Activated T-cell treated with anti-CD3 and anti-CD28 coated beads, Interleukin-2, amount 50 U/mL, for 48 hours (primary cell): ENCODE measurements around the gene GRAP2.
"Not testable (repeated sequence)": the region's sequence is repeated elsewhere in the genome, so short reads cannot be mapped to it uniquely, and the experiment has no call there.

Source experiments
- DNase-seq, 2 experiments: peaks; one replicate each; pipeline ENCODE4 v3.0.0-alpha.2; 2020

The GRAP2 gene

GRCh38 chr22:39947220-39948216 lies 46.6 kb downstream of the GRAP2 start:
- DNase-seq: no peak

GRCh38 chr22:39949964-39950737 lies 49.3 kb downstream of the GRAP2 start:
- DNase-seq: no peak

- not testable (repeated sequence) for DNase-seq
Observed at GRCh38 chr22:39951603-39952293, 50.9 kb downstream of the GRAP2 start.

GRCh38 chr22:39952347-39952746 lies 51.5 kb downstream of the GRAP2 start:
- DNase-seq: no peak

DNA sequence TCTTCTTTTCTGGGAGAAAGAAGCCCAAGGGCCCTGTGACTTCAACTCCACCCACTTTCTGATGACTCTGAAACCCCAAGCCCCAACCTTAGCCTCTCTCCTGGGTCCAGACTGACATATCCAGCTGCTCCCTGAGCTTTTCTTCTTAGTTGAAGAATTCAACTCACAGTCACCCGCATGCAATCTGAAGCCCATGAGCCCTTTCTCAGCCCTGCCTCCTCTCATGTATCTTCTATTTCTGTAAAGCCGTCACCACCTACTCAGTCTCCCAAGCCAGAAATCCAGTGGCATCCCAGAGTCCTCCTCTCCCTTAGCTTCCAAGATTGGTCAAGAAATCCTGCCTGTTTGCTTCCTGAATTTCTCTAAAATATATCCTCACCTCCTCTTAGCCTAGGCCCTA lies 52.2 kb downstream of the GRAP2 start:
- DNase-seq: no peak

DNA sequence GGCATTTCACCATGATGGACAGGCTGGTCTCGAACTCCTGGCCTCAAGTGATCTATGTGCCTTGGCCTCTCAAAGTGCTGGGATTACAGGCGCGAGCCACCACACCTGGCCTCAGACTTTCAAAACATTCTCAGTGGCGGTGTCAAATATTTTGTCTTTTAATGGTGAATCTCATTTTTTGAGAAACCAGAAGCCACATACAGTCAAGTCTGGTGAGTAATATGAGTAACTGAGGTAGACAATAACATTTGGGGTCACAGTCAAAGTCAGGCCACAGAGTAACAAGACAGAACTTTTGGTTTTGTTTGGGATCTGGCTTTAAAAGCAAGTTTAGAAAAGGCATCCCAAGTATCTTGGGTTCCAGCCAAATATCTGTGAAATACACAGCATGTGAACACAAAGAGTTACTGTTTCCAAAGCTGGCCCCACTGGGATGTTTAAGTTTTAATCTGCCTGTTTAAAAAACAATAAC lies 53.7 kb downstream of the GRAP2 start:
- DNase-seq: no peak

- no peak for DNase-seq
Observed at GRCh38 chr22:39955675-39956074, 54.8 kb downstream of the GRAP2 start.

DNA sequence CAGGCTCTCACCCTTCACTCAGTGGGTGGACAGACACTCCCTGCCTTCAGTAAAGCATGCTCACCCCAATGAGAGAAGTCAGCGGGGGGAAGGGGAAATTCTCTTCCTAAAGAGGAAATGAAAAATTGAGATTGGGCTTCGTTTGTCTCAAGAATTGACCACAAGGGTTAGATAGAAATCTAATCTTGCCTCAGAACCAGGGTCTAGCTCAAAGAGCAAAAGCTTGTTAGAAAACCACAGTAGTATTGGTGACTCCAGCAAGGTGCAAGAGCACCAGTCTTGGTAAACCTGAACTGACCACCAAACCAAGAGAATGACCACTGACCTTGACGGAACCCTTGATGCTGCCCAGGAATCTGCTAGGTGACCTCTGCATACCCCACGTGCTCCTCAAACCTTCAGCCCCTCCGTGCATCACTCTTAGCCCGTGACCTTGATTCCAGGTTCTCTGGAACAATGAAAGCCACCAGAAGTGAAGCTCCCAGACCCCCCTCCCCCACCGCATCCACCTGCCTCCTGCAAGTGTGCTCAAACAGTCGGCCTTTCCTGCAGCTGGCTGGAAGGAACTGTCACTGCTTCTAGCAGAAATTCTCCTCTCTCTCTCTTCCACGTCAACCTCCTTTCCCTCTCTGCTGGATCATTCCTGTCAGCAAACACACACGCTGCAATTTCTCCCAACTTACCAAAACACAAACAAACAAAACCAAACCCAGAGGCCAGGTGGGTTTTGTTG lies 56.2 kb downstream of the GRAP2 start:
- no peak for DNase-seq

- no peak for DNase-seq
Observed at GRCh38 chr22:39958009-39958711, 57.3 kb downstream of the GRAP2 start.

- no peak for DNase-seq
Observed at GRCh38 chr22:39958949-39959639, 58.2 kb downstream of the GRAP2 start.

DNA sequence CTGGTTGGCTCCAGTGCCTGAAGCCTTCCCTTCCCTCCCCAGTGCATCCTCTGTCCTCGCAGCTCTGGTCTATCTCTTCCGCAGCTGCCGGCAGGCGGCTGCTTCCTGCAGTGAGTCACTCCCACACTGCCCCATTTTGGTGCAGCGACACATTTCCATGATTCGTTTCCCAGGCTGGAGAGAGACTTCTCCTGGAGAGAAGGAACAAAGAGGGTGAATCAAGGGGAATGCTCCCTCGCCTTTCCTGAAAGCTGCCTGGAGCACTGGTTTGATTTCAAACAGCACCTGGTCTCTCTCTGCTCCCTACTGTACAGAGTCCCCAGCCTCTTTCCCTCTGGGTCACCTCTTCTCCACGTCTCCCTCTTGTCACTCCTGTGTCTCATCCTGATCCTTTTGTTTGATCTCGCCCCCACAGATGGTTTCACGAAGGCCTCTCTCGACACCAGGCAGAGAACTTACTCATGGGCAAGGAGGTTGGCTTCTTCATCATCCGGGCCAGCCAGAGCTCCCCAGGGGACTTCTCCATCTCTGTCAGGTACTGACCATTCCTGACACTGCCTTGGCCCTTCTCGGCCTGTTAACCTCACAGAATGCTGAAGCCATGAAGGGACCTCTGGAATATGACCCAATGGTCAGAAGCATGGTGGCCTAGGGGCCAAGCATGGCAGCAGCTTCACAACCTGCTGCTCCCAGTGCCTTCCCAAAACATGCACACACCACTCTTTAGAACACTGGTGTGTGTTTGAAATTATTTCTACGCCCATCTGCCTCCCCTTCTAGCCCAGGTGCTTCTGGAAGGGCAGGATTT lies 59.0 kb downstream of the GRAP2 start, which contains the start of gene TMA7B:
TSS of gene TMA7B (plus strand) at position 758 of the 808 bp plus-strand sequence. CDS start 3,978 bp downstream, outside the sequence.
- DNase-seq: peak; percentile 59 to 60

DNA sequence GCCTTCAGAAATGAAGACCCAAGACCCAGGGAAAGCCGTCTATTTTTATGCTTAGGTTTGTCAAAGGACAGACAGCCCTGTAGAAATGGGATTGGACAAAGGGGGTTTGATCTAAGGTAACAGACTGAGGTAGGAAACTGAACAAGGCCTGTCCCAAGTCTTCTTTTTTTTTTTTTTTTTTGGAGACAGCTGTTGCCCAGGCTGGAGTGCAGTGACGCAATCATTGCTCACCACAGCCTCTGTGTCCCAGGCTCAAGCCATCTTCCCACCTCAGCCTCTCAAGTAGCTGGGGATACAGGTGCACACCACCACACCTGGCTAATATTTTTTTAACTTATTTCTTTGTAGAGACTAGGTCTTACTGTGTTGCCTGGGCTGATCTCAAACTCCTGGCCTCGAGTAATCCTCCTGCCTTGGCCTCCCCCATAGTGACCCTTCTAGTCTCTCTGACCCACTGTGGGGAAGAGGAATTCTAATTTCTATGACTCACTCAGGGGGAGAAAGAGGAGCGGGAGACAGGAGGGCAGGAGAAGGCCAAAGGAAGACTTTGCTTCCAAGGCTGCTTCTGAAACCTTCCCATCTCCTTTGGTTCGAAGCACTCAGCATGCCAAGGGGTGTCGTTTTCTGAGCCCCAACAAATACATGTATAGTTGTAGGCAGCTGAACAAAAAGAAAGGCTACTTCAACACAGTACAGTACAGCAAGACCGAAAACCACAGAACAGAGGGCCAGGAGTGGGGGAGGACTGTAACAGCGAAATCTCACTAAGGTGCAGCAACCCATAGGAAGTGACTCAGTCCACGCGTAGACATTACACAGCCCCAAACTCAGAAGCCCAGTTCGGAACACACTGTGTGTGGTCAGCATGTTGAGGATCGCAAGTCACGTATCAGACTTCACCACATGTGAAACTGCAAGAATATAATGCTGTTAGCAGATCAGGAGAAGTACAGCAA lies 60.2 kb downstream of the GRAP2 start:
- peak; percentile 75 to 82 for DNase-seq

- DNase-seq: no peak
Observed at GRCh38 chr22:39962071-39962470, 61.2 kb downstream of the GRAP2 start.

- no peak for DNase-seq
Observed at GRCh38 chr22:39965748-39966147, 64.9 kb downstream of the GRAP2 start.

GRCh38 chr22:39966470-39966869 lies 65.6 kb downstream of the GRAP2 start:
- DNase-seq: no peak

DNA sequence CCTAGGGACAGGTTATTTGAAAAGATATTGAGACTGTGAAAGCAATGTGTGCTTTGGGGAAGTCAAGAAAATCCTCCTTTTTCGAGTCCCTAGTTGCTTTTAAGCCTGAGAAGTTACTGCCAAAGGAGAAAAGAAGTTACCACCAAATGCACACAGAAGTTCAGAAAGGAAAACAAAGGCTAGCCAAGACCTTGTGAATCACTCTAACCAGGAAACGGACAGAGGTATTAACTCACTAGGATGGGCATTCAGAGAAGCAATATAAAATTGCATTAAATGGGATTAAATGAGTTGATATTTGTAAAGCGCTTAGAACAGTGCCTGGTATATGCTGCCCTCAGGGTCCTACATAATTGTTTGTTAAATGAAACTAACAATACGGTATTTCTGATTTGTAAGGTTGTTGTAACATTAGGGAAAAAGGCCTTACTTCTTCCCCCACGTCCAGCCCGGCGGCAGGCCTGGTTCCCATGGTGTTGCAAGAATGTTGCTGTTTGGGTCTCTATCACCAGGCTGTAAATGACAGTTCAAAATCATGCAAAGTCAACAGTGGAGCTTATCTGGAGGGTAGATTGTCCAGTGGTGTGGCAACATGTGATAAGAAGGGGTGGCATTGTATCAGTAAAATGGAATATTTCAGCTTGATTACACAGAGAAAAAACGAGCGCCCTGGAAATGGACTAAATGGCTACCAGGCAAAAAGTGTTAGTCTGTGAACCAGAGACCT lies 66.4 kb downstream of the GRAP2 start:
- no peak for DNase-seq

- DNase-seq: no peak
Observed at GRCh38 chr22:39967996-39968972, 67.4 kb downstream of the GRAP2 start.
